Stomach (tissue), 9 donors: Measurements from ENCODE around the gene UCN2. TPM values are rescaled to one million over a fixed set of nuclear protein-coding genes. Genes with fewer than 3 reads are reported as not detected.

Experiments used
- DNase-seq, 2 donors: peaks; one replicate each; pipeline versions ENCODE4 v3.0.0 to v3.0.0-alpha.2; 2013 to 2019
- H3K27ac ChIP-seq, 5 donors: fragments of 200-600 bp in 4 of 5; sonication (generic) in 4 of 5; one replicate each; pipeline ENCODE4 v1.5.1; 2013 to 2019; ENCODE audit warnings: mild to moderate bottlenecking in 1 of 5, moderate library complexity in 1 of 5
- H3K27me3 ChIP-seq, 3 donors: fragments of 200-600 bp; sonication (generic); one replicate each; pipeline ENCODE4 v1.5.1; 2017 to 2019; ENCODE audit warnings: mixed run types in 1 of 3
- H3K36me3 ChIP-seq, 4 donors: fragments of 200-600 bp; sonication (generic); 1 replicate in 3 of 4; 2 replicates in 1 of 4; pipeline ENCODE4 v1.5.1; 2016 to 2019
- H3K4me1 ChIP-seq, 4 donors: fragments of 200-600 bp; sonication (generic); one replicate each; pipeline ENCODE4 v1.5.1; 2016 to 2019
- H3K4me3 ChIP-seq, 4 donors: fragments of 200-600 bp; sonication (generic) in 3 of 4; one replicate each; pipeline ENCODE4 v1.5.1; 2016 to 2019; ENCODE audit warnings: mild to moderate bottlenecking in 1 of 4
- H3K9me3 ChIP-seq, 4 donors: fragments of 200-600 bp; sonication (generic); one replicate each; pipeline ENCODE4 v1.5.1; 2016 to 2019
- EP300 ChIP-seq: sonication (generic); formaldehyde crosslinking; IDR thresholded peaks from one replicate; pipeline ENCODE4 v1.6.1; 2017; ENCODE audit warnings: antibody characterized with exemption
- POLR2A ChIP-seq, 4 donors: fragments of 450-650 bp; IDR thresholded peaks; one replicate each; pipeline ENCODE4 v1.6.1; 2016; ENCODE audit warnings: antibody characterized with exemption in 4 of 4, control low read depth in 2 of 4, mild to moderate bottlenecking in 1 of 4, moderate library complexity in 1 of 4
- POLR2AphosphoS5 ChIP-seq, 3 donors: sonication (generic); formaldehyde crosslinking; IDR thresholded peaks; one replicate each; pipeline ENCODE4 v1.6.1; 2016; ENCODE audit warnings: antibody characterized with exemption in 3 of 3
- WGBS, 5 donors: extraction: QIAGEN DNeasy Blood & Tissue Kit in 3 of 5; methylation state at CpG; one replicate each; pipeline versions ENCODE4 v1.1.5 to v1.1.7; 2013 to 2018; 5-methylcytosine and 5-hydroxymethylcytosine counted together
- intact Hi-C: fragments of 100-400 bp; cut with DNase I; formaldehyde crosslinking; loops from one replicate; pipeline ENCODE4 v1.15.1; 2023; ENCODE audit warnings: low total_unique reads
- polyA plus RNA-seq, 3 donors: library from polyadenylated mRNA; stranded (reverse); fragments of 200-250 nt; gene quantifications; one replicate each; pipeline ENCODE4 v1.2.3, GENCODE V29; 2013
- total RNA-seq, 5 donors: library from RNA; depleted of rRNA; stranded (reverse); fragments of >200 nt; gene quantifications; one replicate each; pipeline versions ENCODE4 v1.1.0 to v1.2.3, GENCODE V29; 2014 to 2016
- TF ChIP-seq, protein P1 (sequence below), 7 experiments: fragments of 450-650 bp in 4 of 7; fragments of 200-600 bp in 3 of 7; sonication (generic) in 3 of 7; IDR thresholded peaks; one replicate each; pipeline ENCODE4 v1.5.1; 2016 to 2019; ENCODE audit warnings: antibody characterized with exemption in 7 of 7, control low read depth in 2 of 7, mild to moderate bottlenecking in 1 of 7
- donor health status: healthy with polysubstance abuse.
- donor health status: Bipolar disorder and iron deficiency.
- donor health status: healthy.

The UCN2 gene
- total and polyA plus RNA-seq, 8 donors = 0.31 to 3.3 (median 0.48) TPM; not detected in 4

GRCh38 chr3:48560648-48561018 is 2.9 kb downstream of the UCN2 start:
- peak overlapping the region; percentile 11 to 34 (median 30) for H3K4me3 ChIP-seq
- 10 to 23% (median 15%) methylated on average over 5 of the region's 5 CpGs for WGBS, 5 donors
- DNase-seq = peak in 1 of 2 donors; percentile 56
- H3K27me3 ChIP-seq = no peaks in the 10 kb centered on the region
- H3K36me3 ChIP-seq = no peaks in the 10 kb centered on the region
- H3K9me3 ChIP-seq = no peaks in the 10 kb centered on the region
- peaks cover 36 to 62% (median 50%) of the 10 kb centered on the region in 4 donors for H3K4me1 ChIP-seq
- TF ChIP-seq POLR2A (IDR thresholded peaks at IDR 0.05) (no peak), EP300 (no peak)
- peak overlapping the region in 4 of 5 donors; percentile 26 to 74 (median 49) for H3K27ac ChIP-seq
- intact Hi-C loops = no loop called here

DNA sequence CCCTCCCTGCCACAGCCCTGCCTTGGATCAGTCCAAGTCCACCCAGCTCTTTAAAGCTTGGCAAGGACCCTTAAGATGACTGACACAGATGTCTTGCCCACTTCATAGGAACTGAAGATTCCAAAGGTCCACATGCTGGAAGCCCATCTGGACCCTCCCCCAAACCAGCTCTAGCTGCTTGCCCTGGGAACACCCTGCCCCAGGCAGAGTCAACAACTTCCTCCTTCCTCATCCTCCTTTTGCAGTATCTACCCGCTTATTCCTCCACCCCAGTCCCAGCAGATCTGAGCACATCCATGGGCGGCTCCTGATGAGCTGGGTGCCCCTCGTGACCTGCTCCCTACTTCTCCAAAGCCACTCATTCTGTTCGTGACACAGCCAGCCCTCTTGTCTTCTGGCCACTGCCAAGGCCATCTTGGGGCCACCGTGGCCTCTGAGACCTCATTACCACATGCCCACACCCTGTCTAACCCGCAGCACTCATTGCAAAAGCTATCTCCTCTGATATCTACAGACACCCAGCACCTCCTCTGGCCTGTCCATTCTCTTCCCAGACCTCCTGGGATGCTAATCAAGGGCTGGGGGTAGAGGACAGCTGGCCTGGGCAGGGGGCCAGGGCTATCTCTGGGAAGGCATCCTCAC is 5.0 kb downstream of the UCN2 start:
- H3K4me1 ChIP-seq = peaks cover 36 to 66% (median 50%) of the 10 kb centered on the region in 4 donors

DNA sequence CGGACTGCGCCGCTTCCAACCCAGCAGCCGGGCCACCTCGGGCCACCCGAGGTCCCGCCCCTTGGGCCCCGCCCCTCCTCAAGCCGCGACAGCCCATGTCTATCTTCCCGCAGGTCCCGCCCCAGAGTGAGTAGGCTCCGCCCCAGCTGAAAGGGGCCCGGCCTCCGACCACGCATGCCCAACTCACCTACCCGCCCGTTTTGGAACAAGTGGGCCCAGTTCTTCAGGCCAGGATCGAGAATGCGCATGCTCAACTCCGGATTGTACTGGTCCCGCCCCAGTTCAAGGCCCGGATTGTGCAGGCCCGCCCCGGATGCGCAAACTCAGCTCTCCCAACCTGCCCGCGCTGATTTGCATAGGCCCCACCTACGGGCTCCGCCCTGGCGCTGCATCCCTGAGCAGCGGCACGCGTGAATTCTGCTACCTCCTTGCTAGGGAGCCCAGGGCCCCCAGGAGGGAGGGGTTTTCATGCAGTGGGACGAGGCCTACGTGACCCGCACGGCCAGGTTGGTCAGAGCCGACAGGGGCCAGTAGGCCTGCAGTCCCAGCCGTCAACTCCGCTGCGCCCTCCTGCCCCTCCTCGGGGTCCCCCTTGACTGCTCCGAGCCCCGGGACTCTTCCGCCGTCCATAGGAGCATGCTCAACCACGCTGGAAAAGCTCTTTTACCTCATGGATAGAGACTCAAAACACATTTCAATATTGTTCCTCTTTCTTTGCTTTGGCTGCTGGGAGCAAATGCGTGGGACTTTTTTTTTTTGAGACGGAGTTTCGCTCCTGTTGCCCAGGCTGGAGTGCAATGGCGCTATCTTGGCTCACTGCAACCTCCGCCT is 6.6 kb downstream of the UCN2 start, which contains the start of gene PFKFB4:
PFKFB4 (minus strand) TSS at position 8 of the 831 bp plus-strand sequence. CDS start 26 bp downstream, outside the sequence.
- peaks cover 40 to 71% (median 58%) of the 10 kb centered on the region in 4 donors for H3K4me1 ChIP-seq
- intact Hi-C loops = no loop called here

More for the DNA sequence above, 5.0 kb downstream of the UCN2 start:
- DNase-seq = no peak
- H3K27ac ChIP-seq = peak overlapping the region in 4 of 5 donors; percentile 32 to 84 (median 58)
- no peaks in the 10 kb centered on the region for H3K36me3 ChIP-seq
- intact Hi-C loops = no loop called here
- no peaks in the 10 kb centered on the region for H3K27me3 ChIP-seq
- no peak overlapping the region for H3K4me3 ChIP-seq
- no peaks in the 10 kb centered on the region for H3K9me3 ChIP-seq
- 55 to 76% (median 64%) methylated on average over 6 of the region's 6 CpGs for WGBS, 5 donors
- no peak for TF ChIP-seq POLR2AphosphoS5 (IDR thresholded peaks at IDR 0.05)
- TF ChIP-seq, protein P1, sequence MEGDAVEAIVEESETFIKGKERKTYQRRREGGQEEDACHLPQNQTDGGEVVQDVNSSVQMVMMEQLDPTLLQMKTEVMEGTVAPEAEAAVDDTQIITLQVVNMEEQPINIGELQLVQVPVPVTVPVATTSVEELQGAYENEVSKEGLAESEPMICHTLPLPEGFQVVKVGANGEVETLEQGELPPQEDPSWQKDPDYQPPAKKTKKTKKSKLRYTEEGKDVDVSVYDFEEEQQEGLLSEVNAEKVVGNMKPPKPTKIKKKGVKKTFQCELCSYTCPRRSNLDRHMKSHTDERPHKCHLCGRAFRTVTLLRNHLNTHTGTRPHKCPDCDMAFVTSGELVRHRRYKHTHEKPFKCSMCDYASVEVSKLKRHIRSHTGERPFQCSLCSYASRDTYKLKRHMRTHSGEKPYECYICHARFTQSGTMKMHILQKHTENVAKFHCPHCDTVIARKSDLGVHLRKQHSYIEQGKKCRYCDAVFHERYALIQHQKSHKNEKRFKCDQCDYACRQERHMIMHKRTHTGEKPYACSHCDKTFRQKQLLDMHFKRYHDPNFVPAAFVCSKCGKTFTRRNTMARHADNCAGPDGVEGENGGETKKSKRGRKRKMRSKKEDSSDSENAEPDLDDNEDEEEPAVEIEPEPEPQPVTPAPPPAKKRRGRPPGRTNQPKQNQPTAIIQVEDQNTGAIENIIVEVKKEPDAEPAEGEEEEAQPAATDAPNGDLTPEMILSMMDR (IDR thresholded peaks at IDR 0.05) = peak in 1 of 7 experiments; percentile 36

DNA sequence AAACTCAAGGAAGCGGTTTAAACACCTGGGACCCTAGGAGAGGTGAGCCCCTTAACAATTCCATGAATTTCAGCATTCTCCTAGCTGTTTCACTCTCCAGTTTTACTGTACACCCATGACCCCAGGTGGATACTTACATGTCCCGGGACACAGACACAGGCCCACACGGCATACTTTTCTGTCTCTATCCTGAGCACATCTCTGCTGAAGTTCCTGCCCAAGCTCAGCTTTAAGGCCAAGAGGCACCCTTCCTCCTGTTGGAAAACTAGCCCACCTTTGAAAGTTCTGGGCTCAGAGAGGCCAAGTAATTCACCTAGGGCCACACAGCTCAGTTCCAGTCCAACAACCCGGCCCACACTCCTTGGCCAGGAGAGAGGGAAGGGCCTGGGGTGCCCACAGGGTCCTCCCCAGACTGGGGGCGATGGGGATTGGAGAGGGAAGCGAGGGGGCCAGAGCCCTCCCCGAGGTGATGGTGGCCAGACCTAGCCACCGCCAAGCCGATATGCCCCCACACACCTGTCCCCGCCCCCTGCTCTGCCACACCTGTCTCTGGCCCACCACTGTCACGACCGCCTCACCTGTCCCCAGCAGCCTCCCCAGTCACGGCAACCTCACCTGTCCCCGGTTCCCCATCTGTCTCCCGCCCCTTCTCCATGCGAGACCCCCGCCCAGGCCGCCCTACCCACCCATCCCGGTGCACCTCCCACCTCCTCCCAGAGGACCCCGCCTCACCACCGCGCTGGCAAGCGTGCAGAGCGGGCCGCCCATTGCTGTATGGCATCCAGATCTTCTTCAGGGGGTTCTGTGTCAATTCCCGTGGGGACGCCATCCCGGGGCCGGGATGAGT is 7.4 kb downstream of the UCN2 start:
- H3K4me3 ChIP-seq = peak overlapping the region; percentile 50 to 71 (median 65)
- H3K27ac ChIP-seq = peak overlapping the region; percentile 47 to 84 (median 75)
- H3K9me3 ChIP-seq = no peaks in the 10 kb centered on the region
- DNase-seq = no peak
- H3K27me3 ChIP-seq = no peaks in the 10 kb centered on the region
- H3K36me3 ChIP-seq = no peaks in the 10 kb centered on the region
- peaks cover 36 to 69% (median 55%) of the 10 kb centered on the region in 4 donors for H3K4me1 ChIP-seq
- TF ChIP-seq POLR2AphosphoS5 (IDR thresholded peaks at IDR 0.05) (no peak), EP300 (no peak), POLR2A (IDR thresholded peaks at IDR 0.05) (no peak)
- 12 to 19% (median 15%) methylated on average over 14 to 29 of the region's 29 CpGs for WGBS, 5 donors
- intact Hi-C loops = no loop called here

More for the DNA sequence above, 6.6 kb downstream of the UCN2 start, which contains the start of gene PFKFB4:
- WGBS, 5 donors = 0 to 1% (median 0%) methylated on average over 33 to 53 of the region's 53 CpGs
- Histone ChIP-seq H3K4me3 (peak within 1 kb of the TSS; percentile 50 to 71 (median 65)), H3K9me3 (no peaks in the 10 kb centered on the region), H3K36me3 (no peaks in the 10 kb centered on the region), H3K27ac (peak within 1 kb of the TSS; percentile 47 to 84 (median 75)), H3K27me3 (no peaks in the 10 kb centered on the region)
- TF ChIP-seq POLR2A (IDR thresholded peaks at IDR 0.05) (no peak), POLR2AphosphoS5 (IDR thresholded peaks at IDR 0.05) (peak in 2 of 3 donors; percentile 57 to 86)
- TF ChIP-seq, protein P1 (IDR thresholded peaks at IDR 0.05) = peak in 1 of 7 experiments; percentile 22
- DNase-seq = peak; percentile 100
